GM21717 (cell line): ENCODE results near the gene SHISA5.
"Not testable (repeated sequence)": the region's sequence is repeated elsewhere in the genome, so short reads cannot be mapped to it uniquely, and the experiment has no call there.

Experiments used
- ATAC-seq: cut with Tn5 transposase; IDR thresholded peaks from one replicate; pipeline ENCODE4 v1.9.1; 2021; ENCODE audit warnings: mild to moderate bottlenecking, moderate library complexity; ENCODE audit not compliant: unreplicated experiment

Gene SHISA5

GRCh38 chr3:48521635-48522034 is 17.7 kb upstream of the SHISA5 start:
- ATAC-seq = no peak

- ATAC-seq = no peak
These were observed 15.3 kb upstream of the SHISA5 start for GRCh38 chr3:48519277-48519643.

GRCh38 chr3:48518638-48519276 is 14.8 kb upstream of the SHISA5 start:
- no peak for ATAC-seq

- no peak for ATAC-seq
These were observed 14.1 kb upstream of the SHISA5 start for GRCh38 chr3:48518069-48518468.

GRCh38 chr3:48516571-48516970 is 12.6 kb upstream of the SHISA5 start:
- ATAC-seq = no peak

- ATAC-seq = no peak
These were observed 10.7 kb upstream of the SHISA5 start for GRCh38 chr3:48514431-48515227.

- no peak for ATAC-seq
These were observed 7.6 kb upstream of the SHISA5 start for GRCh38 chr3:48511551-48511950.

GRCh38 chr3:48507256-48508061 is 3.5 kb upstream of the SHISA5 start:
- no peak for ATAC-seq

- ATAC-seq = no peak
These were observed 2.1 kb upstream of the SHISA5 start for GRCh38 chr3:48505968-48506504.

GRCh38 chr3:48505146-48505545 is 1.2 kb upstream of the SHISA5 start:
- ATAC-seq = no peak

GRCh38 chr3:48503401-48504050 is 448 bp downstream of the SHISA5 start:
- ATAC-seq = no peak

- ATAC-seq = no peak
These were observed 1.2 kb downstream of the SHISA5 start for GRCh38 chr3:48502728-48503168.

- ATAC-seq = no peak
These were observed 1.9 kb downstream of the SHISA5 start for GRCh38 chr3:48502121-48502520.

- ATAC-seq = no peak
These were observed 2.8 kb downstream of the SHISA5 start for GRCh38 chr3:48501196-48501595.

- ATAC-seq = no peak
These were observed 3.3 kb downstream of the SHISA5 start for GRCh38 chr3:48500656-48501055.

- no peak for ATAC-seq
These were observed 10.8 kb downstream of the SHISA5 start for GRCh38 chr3:48493203-48493501.

GRCh38 chr3:48492461-48493202 is 11.3 kb downstream of the SHISA5 start:
- no peak for ATAC-seq

GRCh38 chr3:48486952-48487351 is 17.0 kb downstream of the SHISA5 start:
- ATAC-seq = no peak

- not testable (repeated sequence) for ATAC-seq
These were observed 21.2 kb downstream of the SHISA5 start for GRCh38 chr3:48482822-48483221.

- not testable (repeated sequence) for ATAC-seq
These were observed 23.1 kb downstream of the SHISA5 start for GRCh38 chr3:48480891-48481290.
